Activated B cell treated with CpG ODN at 0.5 μM for 24 hours (primary cell): ENCODE measurements around the gene ST8SIA1. TPM values are rescaled to one million over a fixed set of nuclear protein-coding genes. Genes with fewer than 3 reads are reported as not detected.

Experiments used
- ATAC-seq: fragments of 200-7000 bp; cut with Tn5 transposase; one replicate; pipeline ENCODE4 v1.10.0; 2021; ENCODE audit warnings: low read depth, mild to moderate bottlenecking, moderate library complexity
- CTCF ChIA-PET: fragments of 350-600 bp; sonication (Branson Sonifier 250); formaldehyde crosslinking; loops from one replicate; lab custom pipeline; 2021; ENCODE audit warnings: antibody characterized with exemption; lab: Charles Lee
- POLR2A ChIA-PET: fragments of 350-600 bp; sonication (Branson Sonifier 250); formaldehyde crosslinking; loops from one replicate; lab custom pipeline; 2021; ENCODE audit warnings: antibody characterized with exemption; lab: Charles Lee
- DNase-seq: peaks from one replicate; pipeline ENCODE4 v3.0.0; 2022
- H3K27ac Mint-ChIP-seq: one replicate; pipeline ENCODE4 v1.8.0; 2020; ENCODE audit warnings: mixed read lengths
- H3K27me3 Mint-ChIP-seq: one replicate; pipeline ENCODE4 v1.8.0; 2021; ENCODE audit warnings: mixed read lengths
- H3K36me3 Mint-ChIP-seq: one replicate; pipeline ENCODE4 v1.8.0; 2021; ENCODE audit warnings: low read depth, mixed read lengths
- H3K4me1 Mint-ChIP-seq: one replicate; pipeline ENCODE4 v1.8.0; 2021; ENCODE audit warnings: mixed read lengths
- H3K4me3 Mint-ChIP-seq: one replicate; pipeline ENCODE4 v1.8.0; 2020; ENCODE audit warnings: mild to moderate bottlenecking, mixed read lengths
- H3K9me3 Mint-ChIP-seq: one replicate; pipeline ENCODE4 v1.8.0; 2020; ENCODE audit warnings: mixed read lengths
- CTCF ChIP-seq: fragments of 200-600 bp; IDR thresholded peaks from one replicate; pipeline ENCODE4 v1.8.0; 2022; ENCODE audit warnings: antibody characterized with exemption, mild to moderate bottlenecking
- intact Hi-C: fragments of 100-400 bp; cut with micrococcal nuclease; formaldehyde crosslinking; loops from one replicate; pipeline ENCODE4 v1.15.1; 2024
- total RNA-seq: library from RNA; stranded (reverse); gene quantifications from 2 replicates; pipeline ENCODE4 v1.2.3, GENCODE V29; 2022

Gene ST8SIA1
- total RNA-seq, 1 donor from 2014 or later: 0.31 TPM

- CTCF ChIA-PET: no interaction called here
- no peaks in the 10 kb centered on the region for H3K27me3 Mint-ChIP-seq
- DNase-seq: no peak
- no peak overlapping the region for H3K4me3 Mint-ChIP-seq
- intact Hi-C loops: no loop called here
- POLR2A ChIA-PET: no interaction called here
- no peak overlapping the region for H3K27ac Mint-ChIP-seq
- no peaks in the 10 kb centered on the region for H3K36me3 Mint-ChIP-seq
- TF ChIP-seq CTCF: no peak
- peaks cover 11% of the 10 kb centered on the region for H3K4me1 Mint-ChIP-seq
- H3K9me3 Mint-ChIP-seq: peaks cover 10% of the 10 kb centered on the region
- no peak for ATAC-seq
Observed at GRCh38 chr12:22372277-22372837, 37.9 kb upstream of the ST8SIA1 start.

GRCh38 chr12:22366181-22366580 is 31.7 kb upstream of the ST8SIA1 start:
- Mint-ChIP-seq H3K27me3 (peaks cover 7% of the 10 kb centered on the region), H3K27ac (no peak overlapping the region), H3K4me3 (no peak overlapping the region), H3K9me3 (peaks cover 12% of the 10 kb centered on the region), H3K36me3 (no peaks in the 10 kb centered on the region), H3K4me1 (no peaks in the 10 kb centered on the region)
- no peak for DNase-seq
- intact Hi-C loops: no loop called here
- TF ChIP-seq CTCF: no peak
- ChIA-PET POLR2A (no interaction called here), CTCF (no interaction called here)
- ATAC-seq: no peak

GRCh38 chr12:22361785-22362184 is 27.3 kb upstream of the ST8SIA1 start:
- Mint-ChIP-seq H3K27ac (no peak overlapping the region), H3K9me3 (no peaks in the 10 kb centered on the region), H3K4me1 (no peaks in the 10 kb centered on the region), H3K36me3 (no peaks in the 10 kb centered on the region), H3K27me3 (peaks cover 16% of the 10 kb centered on the region), H3K4me3 (no peak overlapping the region)
- ATAC-seq: no peak
- intact Hi-C loops: no loop called here
- ChIA-PET POLR2A (no interaction called here), CTCF (no interaction called here)
- no peak for TF ChIP-seq CTCF
- no peak for DNase-seq

- no peak for TF ChIP-seq CTCF
- H3K9me3 Mint-ChIP-seq: no peaks in the 10 kb centered on the region
- H3K27me3 Mint-ChIP-seq: peaks cover 16% of the 10 kb centered on the region
- no peak for ATAC-seq
- CTCF ChIA-PET: no interaction called here
- no peaks in the 10 kb centered on the region for H3K4me1 Mint-ChIP-seq
- POLR2A ChIA-PET: no interaction called here
- H3K4me3 Mint-ChIP-seq: no peak overlapping the region
- H3K36me3 Mint-ChIP-seq: no peaks in the 10 kb centered on the region
- no peak for DNase-seq
- H3K27ac Mint-ChIP-seq: no peak overlapping the region
- intact Hi-C loops: no loop called here
Observed at GRCh38 chr12:22360774-22361173, 26.3 kb upstream of the ST8SIA1 start.

- intact Hi-C loops: no loop called here
- Mint-ChIP-seq H3K27ac (no peak overlapping the region), H3K36me3 (no peaks in the 10 kb centered on the region), H3K4me3 (no peak overlapping the region), H3K27me3 (peaks cover 15% of the 10 kb centered on the region), H3K4me1 (no peaks in the 10 kb centered on the region), H3K9me3 (no peaks in the 10 kb centered on the region)
- ChIA-PET CTCF (no interaction called here), POLR2A (no interaction called here)
- TF ChIP-seq CTCF: no peak
- no peak for DNase-seq
- ATAC-seq: no peak
Observed at GRCh38 chr12:22357531-22357930, 23.0 kb upstream of the ST8SIA1 start.
